Measurements from ENCODE around the gene ACTR10.

GRCh38 chr14:58166005-58166983 is 33.7 kb upstream of the ACTR10 start:
- TF ChIP-seq POLR2A (IDR thresholded peaks at IDR 0.05) (no peak), CTCF (IDR thresholded peaks at IDR 0.05 in 8 of 11, conservative IDR thresholded peaks at IDR 0.05 in 3 of 11) (peak; percentile 17 to 89 (median 77))

All from spleen (tissue), 7 donors.